GM06990 (cell line): ENCODE measurements around the gene KPNA4.

Experiments used
- DNase-seq: peaks from one replicate; pipeline ENCODE4 v3.0.0-alpha.2; 2011; ENCODE audit not compliant: insufficient read length; ENCODE audit errors: extremely low read depth
- H3K27me3 ChIP-seq: replicated peaks from 2 replicates; pipeline ENCODE4 v1.6.0; 2011; ENCODE audit warnings: low read length; ENCODE audit not compliant: control insufficient read depth, insufficient read depth
- H3K36me3 ChIP-seq: 2 replicates; pipeline ENCODE4 v1.5.1; 2011; ENCODE audit warnings: low read length; ENCODE audit not compliant: control insufficient read depth, insufficient read depth
- H3K4me3 ChIP-seq: replicated peaks from 2 replicates; pipeline ENCODE4 v1.5.1; 2011; ENCODE audit warnings: low read depth, mild to moderate bottlenecking, control low read depth, low read length
- TF ChIP-seq, protein P1 (sequence below): IDR thresholded peaks from 2 replicates; pipeline ENCODE4 v1.5.1; 2011; ENCODE audit warnings: low read length, control low read depth, mild to moderate bottlenecking, inconsistent platforms; ENCODE audit not compliant: insufficient read depth, poor library complexity, severe bottlenecking

The KPNA4 gene

DNA sequence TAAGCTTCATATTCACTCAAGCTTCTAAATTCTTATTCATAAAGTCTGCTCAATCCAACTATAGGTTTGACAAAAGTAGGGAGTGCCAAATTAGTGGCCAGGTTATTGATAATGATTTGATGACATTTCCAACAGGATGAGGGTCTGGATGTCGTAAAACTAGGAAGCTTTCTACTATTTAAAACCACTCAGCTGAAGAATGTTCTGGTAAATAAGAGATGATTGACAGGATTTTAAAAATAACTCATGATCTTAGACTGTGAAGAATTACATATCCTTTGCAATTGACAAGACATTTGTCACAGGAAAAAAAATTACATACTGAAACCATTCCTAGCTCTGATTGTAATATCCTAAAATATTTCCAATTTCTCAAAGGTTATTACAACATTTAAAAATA, 100.4 kb downstream of the KPNA4 start:
- no peaks in the 10 kb centered on the region for H3K27me3 ChIP-seq
- H3K4me3 ChIP-seq, result no peak overlapping the region
- DNase-seq, result no peak
- H3K36me3 ChIP-seq, result no peaks in the 10 kb centered on the region
- TF ChIP-seq, protein P1, sequence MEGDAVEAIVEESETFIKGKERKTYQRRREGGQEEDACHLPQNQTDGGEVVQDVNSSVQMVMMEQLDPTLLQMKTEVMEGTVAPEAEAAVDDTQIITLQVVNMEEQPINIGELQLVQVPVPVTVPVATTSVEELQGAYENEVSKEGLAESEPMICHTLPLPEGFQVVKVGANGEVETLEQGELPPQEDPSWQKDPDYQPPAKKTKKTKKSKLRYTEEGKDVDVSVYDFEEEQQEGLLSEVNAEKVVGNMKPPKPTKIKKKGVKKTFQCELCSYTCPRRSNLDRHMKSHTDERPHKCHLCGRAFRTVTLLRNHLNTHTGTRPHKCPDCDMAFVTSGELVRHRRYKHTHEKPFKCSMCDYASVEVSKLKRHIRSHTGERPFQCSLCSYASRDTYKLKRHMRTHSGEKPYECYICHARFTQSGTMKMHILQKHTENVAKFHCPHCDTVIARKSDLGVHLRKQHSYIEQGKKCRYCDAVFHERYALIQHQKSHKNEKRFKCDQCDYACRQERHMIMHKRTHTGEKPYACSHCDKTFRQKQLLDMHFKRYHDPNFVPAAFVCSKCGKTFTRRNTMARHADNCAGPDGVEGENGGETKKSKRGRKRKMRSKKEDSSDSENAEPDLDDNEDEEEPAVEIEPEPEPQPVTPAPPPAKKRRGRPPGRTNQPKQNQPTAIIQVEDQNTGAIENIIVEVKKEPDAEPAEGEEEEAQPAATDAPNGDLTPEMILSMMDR, result no peak

DNA sequence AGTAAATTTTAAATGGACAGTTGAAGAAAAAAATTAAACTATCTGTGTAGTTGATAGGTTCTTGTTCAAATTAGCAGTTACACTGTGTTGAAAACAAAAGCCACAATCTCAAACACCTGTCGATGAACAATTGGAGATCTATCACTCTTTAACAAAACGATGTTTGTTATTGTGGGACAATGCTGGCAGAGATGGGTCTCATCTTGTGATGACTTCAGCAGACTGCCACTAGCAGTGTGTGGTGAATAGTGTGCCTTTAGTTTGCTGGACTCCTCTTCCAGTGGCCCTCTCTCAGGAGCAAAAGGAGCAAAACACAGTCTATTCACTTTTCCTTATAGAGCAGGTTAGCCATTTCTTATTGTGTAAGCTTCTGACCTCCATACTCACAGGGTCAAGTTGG, 101.0 kb downstream of the KPNA4 start:
- TF ChIP-seq, protein P1, result no peak

DNA sequence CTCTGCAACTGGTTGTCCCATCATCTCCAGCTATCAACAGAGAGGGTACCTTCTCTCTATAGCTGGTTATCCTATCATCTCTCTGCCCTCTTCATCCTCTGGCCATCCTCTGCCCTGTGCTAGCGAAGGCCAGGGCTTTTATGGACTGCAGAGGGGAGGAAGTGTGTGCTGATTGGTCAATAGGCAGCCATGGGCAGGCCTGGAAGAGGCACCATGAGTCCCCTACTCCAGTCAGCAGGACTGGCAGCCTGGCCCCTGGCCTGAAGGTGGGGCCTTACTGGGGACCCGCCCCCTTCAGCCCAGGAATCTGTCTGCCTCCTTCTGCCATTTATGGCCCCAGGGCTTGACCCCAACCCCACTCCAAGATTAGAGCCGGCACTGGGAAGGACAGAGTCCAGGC, 105.3 kb downstream of the KPNA4 start:
- H3K4me3 ChIP-seq, result no peak overlapping the region
- no peak for DNase-seq
- TF ChIP-seq, protein P1, result no peak
- H3K27me3 ChIP-seq, result no peaks in the 10 kb centered on the region
- no peaks in the 10 kb centered on the region for H3K36me3 ChIP-seq

More for the DNA sequence above, 101.0 kb downstream of the KPNA4 start:
- no peaks in the 10 kb centered on the region for H3K27me3 ChIP-seq
- no peak overlapping the region for H3K4me3 ChIP-seq
- H3K36me3 ChIP-seq, result no peaks in the 10 kb centered on the region
- DNase-seq, result no peak

DNA sequence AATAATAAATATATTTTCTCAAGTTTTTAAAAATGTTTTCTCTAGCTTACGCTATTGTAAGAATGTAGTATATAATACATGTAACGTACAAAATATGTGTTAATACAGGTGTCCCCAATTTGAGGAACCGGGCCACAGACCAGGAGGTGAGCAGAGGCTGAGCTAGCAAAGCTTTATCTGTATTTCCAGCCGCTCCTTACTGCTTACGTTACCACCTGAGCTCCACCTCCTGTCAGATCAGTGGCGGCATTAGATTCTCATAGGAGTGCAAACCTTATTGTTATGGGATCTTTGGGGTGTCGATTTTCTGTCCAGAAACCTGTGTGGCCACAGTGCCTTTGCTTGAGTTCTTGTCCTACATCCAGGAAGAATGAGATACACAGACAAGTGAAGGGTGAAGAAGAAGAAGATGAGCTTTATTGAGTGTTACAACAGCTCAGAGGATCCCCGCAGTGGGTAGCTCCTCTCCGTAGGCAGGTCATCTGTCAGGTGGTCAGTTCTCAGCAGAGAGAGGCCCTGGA, 105.9 kb downstream of the KPNA4 start:
- no peak overlapping the region for H3K4me3 ChIP-seq
- no peaks in the 10 kb centered on the region for H3K27me3 ChIP-seq
- H3K36me3 ChIP-seq, result no peaks in the 10 kb centered on the region
- TF ChIP-seq, protein P1, result no peak
- DNase-seq, result no peak

DNA sequence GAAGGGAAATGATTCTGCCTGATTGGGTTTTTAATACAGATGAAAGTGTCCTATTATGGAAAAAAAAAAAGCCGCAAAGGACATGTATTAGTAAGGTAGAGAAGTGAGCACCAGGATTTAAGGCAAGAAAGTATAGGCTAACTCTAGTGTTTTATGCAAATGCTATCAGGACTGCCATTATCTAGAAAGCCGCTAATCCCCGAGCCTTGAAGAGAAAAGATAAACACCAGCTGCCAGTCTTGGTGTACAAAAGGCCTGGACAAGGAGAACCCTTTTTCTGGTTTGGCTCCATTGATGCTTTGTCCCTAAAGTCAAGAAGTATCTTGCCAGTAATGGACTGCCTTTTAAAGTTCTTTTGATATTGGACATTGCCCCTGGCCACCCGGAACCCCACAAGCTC, 107.2 kb downstream of the KPNA4 start:
- no peaks in the 10 kb centered on the region for H3K27me3 ChIP-seq
- TF ChIP-seq, protein P1, result no peak
- no peak for DNase-seq
- H3K36me3 ChIP-seq, result no peaks in the 10 kb centered on the region
- no peak overlapping the region for H3K4me3 ChIP-seq

DNA sequence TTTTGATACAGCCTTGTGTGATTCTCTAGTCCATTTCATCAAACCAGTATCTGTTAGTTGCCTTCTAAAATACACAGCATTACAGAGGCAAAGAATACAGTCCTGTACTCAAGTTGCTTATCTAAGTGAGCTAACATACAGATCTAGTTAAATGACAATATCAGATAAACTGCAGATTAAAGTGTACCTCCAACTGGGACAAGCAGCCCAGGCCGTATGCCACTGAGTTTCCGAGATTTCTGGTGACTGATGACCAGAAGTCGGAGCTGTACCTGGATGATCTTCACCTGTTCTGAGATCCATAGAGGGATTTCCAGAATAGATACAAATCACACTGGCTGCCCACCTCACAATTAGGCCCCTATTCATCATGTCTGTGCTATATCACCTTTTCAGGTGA, 109.5 kb downstream of the KPNA4 start:
- H3K36me3 ChIP-seq, result no peaks in the 10 kb centered on the region
- H3K27me3 ChIP-seq, result no peaks in the 10 kb centered on the region
- TF ChIP-seq, protein P1, result no peak
- H3K4me3 ChIP-seq, result no peak overlapping the region
- no peak for DNase-seq
